Activated gamma-delta T cell treated with anti-CD3 and anti-CD28 coated beads, Interleukin-2, amount 50 U/mL, for 16 hours (primary cell): ENCODE data around the gene ITGA11.
A peak's percentile ranks its signal among the peaks of the same experiment; 100 is the strongest.

Experiments used
- DNase-seq: peaks from one replicate; pipeline ENCODE4 v3.0.0-alpha.2; 2020; ENCODE audit warnings: low read depth

ITGA11 gene

DNA sequence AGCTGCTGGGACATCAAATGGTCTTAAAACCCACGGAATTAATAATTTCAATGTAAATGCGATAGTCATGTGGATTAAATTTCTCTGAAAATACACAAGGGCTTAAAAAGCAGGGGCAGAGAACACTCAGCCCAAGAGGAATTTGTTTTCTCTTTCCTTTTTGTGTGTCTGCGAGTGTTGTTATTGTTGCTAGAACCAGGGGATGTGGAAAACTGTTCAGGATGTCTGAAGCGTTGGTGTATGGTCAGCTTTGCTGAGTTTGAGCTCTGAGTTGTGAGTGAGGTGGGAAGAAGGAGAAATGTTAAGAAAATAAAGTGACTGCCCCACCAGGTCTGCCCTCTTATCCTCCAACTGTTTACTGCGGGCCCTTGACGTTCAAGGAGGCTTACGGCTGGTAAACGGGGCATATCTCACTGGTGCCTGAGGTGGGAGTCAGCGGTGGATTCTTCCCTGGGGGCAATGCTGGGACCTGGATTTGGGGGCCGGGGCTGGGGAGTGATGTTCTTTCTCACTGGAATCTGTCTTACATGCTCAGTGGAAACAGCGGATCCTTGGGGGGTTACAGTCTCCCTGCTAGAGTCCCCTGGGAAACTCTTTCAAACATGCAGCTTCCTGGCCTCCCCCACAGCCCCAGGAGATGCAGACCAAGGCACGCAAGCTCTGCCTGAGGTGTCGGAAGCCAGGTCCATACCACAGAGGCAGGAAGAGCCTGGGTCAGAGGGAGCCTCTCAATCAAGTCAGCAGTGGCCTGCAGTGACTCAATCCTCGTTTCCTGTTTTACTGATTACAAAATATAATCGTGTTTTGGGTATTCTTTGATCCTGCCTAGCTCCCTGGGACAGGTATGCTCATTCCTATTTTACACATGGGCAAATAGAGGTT lies 41.8 kb downstream of the ITGA11 start:
- no peak for DNase-seq

DNA sequence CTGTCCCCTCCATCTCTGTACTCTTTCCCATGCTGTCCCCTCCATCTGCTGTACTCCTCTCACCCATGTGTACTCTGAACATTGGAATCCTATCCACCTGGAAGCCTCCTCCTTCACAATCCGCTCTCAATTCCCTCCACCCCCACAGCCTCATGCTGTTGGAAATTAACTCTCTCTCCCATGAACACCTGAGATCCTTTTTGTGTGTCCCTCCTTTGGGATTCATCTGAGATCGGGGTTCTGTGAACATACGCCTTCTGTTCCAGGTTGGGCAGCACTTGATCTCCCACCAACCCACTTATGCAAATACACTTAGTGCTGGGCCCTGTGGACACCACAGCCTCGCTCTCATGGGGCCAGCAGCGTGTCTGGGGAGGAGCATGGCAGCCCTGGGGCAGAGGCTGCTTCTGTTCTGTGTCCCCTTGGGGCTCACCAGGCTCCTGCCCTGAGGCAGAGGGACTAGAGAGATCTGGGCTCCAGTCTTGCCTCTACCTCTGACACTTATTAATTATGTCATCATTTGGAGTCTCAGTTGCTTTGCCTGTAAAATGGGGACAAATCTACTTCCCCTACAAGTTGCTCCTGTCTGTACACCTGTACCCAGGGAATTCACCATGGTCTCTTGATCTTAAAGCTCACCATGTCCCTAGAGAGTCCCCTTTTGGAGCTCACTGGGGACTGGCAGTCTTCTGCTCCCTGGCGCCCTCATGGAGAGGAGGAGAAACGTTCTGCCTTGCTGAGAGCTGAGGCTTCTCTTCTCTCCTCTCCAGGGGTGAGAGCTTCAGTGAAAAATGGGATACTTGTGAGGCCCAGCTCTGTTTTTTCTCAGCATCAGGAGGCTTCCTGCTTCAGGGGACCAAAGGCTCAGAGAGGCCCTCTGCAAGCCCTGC lies 42.7 kb downstream of the ITGA11 start:
- DNase-seq: no peak

DNA sequence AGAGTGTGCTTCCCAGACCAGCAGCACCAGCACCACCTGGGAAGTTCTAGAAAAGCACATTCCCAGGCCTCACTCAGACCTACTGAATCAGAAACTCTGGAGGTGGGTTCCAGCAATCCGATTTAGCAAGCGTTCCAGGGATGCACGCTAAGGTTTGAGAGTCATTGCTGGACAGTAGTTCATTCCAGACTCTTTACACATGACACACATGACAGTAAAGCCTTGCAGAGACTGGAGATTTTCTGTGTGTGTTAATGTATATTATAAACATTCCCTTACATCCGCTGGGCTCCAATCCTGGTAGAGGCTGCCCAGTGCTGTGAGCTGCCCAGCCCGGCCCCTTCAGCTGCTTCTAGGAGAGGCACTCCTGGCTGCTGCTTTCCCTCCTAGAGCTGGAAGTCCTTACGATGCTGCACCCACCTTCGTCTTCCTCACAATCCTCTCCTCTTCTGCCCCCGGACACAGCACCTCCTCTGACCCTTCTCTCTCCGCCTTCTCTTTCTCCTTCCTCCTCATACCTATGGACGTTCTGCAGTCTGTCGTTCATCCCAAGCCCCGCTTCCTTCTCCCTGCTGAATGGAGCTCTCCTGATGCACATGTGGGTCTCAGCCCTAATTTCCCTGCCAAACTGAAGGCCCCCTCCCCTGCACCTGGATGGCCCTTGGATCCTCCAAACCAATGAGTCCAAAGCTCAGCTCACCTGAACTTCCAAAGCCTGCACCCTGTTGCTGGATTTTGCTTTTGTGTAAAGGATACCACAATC lies 44.4 kb downstream of the ITGA11 start:
- no peak for DNase-seq

DNA sequence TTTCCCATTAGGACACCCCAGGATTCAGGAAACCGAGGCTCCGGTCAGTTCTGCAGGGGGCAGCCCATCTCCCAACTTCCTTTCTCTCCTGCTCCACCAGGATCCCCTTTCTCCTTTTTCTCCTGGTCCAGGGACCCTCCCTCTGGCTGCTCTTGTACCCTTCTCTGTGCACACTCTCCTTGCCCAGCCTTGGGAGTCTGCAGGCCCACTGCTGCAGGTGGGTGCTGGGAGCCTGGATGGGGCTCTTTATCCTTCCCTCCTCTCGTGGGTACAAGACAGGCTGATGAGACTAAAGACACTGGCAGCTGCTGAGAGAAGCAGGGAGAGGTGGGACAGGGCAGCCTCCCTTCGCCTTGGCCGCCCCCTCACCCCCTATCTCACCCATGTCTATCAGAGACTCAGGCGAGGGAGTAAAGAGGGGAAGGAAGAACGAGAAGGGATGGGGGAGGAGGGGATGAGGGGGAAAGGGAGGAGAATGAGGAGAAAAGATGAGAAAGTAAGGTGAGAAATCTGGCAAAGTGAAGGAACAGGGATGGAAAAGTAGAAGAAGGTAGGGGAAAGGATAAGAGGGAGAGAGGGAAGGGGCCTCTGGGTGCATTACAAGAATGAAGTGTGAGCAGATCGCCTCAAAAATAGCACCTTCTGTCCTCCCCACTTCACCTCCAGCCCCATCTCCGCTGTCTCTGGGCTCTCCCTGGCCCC lies 45.2 kb downstream of the ITGA11 start:
- no peak for DNase-seq

DNA sequence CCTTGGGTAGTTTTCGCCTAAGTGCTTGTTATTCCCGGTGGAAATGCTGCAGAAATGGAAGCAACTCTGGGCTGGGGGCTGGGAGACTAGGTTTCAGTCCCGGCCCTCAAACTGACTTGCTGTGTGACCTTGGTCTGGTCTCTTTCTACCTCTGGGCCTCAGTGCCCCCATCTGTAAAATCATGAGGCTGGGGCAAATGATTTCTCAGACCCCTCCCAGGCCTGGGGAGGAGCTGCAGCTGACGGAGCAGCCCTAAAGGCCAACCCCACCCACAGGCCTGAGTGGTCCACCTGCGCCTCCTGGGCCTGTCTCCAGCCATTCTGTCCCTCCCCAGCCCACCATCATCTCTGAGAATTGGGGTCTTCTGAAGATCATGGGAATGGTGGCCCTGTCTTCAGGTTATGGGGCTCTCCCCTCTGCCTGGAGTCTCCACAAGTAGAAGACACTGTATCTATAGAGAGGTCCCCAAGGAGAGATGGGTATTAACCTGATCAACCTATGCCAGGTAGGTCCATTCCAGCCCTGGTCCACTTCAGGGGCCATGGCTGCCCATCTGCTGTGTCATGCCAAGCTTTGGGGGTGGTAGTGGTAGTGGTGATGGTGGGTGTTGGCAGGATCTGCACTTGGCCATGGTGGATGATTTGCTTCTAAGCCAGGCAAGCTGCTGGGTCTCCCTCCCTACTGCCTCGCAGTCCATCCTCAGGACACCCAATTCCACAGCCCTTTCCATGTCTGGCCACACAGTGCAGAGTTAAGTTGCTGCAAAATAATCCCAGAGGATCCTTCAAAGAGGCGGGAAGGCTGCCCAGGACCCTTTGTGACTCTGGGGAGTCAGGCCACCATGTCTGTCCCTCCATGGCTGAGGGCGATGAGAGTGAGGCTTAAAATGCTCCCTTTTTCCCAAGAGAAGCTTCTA lies 46.0 kb downstream of the ITGA11 start:
- DNase-seq: no peak

DNA sequence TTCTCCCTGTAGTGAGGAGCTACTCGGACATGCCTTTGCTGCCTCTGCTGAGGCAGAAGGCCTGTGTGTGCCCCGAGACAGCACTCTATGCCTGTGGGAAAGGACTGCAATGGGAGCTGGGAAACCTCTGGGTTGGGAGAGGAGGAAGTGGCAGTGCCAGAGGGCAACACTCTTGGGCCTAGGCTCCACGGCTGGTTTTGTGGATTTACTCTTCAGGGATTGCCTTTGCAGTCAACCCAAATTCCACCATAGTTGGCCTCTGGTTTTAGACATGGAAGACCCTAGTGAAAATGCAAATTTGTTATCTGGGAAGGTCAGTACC lies 46.8 kb downstream of the ITGA11 start:
- no peak for DNase-seq

DNA sequence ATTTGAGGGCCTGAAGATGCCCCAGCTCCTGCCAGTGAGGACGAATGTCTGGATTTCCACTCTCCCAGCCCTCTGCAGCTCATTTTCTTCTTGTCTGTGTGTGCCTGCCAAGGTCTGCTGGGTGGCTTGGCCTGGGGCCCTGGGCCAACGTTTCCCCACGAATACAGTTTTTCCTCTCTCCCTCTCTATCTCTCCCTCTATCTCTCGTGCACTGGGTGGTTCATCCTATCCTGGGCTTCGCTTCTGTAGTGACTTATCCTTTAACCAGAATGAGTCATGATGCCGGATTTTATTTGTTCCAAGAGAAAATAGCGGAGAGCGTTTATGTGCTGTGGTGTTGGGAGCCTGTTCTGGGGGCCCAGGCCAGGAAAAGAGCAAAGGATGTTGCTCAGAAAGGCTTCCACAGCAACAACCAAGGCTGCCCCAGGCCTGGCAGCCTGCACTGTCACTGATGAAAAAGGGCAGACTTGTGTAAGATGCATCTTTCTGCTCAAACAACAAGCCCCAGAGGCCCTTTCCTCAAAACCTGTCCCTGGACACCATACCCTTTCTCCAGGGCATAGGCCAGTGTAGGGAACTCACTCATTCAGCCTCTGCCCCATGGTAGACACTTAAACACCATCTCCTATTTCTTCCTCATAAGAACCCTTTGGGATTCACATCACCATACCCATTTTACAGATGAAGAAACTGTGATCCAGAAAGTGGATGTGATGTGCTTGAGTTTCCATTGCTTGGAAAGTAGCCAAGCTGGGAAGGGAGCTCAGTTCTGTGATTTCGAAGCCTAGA lies 47.3 kb downstream of the ITGA11 start:
- no peak for DNase-seq

DNA sequence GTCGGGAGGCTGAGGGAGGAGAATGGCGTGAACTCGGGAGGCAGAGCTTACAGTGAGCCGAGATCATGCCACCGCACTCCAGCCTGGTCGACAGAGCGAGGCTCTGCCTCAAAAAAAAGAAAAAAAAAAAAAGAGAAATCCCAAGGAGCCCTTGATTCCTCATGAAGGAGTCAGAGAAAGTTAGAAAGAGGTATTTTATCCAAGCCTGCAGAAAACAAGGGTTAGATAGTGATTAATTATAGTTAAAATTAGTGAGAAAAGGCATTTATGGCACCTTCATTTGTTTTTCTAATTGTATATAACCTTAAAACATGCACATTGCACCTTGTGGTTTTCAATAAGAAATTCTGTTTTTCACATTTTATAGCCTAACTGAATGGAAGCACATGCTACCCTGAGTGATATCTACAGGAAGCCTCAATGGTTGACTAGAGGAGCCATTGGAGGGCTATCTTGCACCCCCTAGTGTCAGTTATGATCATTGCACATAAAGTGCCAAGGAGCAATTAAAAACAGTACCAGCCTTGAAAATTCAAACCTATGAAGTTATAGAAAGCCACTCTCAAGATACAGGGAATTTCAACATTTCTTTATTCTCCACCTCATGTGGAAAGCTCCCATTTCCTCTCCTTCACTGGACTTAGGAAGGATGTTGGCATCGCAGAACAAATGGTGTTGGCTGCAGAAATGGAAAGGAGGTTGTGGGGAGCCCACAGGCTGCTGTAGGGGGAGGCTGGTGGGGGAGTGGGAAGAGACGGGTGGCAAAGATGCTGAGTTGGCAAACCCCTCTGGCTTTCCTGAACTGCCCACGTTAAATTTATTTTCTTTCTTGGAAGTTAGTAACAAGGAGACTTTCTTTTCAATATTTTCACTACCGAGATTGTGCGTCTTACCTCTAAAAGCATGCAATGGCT lies 48.5 kb downstream of the ITGA11 start:
- DNase-seq: peak; percentile 19

DNA sequence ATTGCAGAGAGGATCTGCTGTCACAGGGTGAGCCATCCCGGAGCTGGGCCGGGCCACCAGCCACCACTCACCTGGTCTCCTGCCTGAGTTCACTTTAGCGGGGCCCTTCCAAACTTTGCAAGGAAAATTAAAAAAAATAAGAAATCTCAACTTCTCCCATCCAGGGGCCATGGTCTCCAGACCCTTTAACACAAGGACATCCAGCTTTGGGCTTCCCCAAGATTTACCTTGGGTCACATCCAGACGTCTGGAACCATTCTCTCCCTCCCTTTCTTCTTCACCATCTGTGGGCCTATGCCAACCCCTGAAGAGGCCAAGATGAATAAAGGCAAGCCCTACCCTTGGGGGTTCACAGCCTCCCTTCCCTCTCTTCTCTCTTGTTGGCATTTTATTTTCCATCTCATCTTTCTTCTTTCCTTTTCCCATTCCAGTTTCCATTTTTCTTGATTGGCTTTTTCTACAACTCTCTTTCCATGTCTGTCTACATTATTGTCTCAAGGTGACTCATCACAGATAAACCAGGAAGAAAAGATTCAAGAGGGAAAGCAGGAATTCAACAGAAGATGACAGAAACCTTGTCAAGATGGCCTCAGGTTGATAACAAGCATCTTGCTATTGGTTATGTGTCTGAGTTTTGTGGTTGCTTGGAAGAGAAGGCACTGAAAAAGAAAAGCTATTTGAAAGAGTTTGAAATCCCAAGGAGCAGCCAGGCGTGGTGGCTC lies 49.5 kb downstream of the ITGA11 start:
- no peak for DNase-seq

DNA sequence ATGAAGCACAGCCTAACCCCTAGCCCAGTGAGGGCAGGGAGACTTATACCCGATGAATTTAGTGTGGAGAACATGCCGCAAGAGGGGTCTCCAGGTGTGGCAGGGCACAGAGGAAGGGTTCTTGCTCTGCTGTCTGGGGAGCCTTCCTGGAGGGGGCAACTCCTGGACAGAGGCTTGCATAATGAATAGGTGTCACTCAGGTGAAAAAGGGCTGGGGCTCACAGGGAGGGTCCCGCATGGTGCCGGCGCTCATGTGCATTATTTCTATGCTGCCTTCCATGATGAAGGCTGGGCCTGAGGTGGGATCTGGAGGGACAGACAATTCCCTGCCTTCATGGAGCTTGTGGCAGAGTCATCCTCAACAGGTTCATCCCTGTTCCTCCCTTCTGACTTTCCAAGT lies 51.5 kb downstream of the ITGA11 start:
- DNase-seq: no peak

DNA sequence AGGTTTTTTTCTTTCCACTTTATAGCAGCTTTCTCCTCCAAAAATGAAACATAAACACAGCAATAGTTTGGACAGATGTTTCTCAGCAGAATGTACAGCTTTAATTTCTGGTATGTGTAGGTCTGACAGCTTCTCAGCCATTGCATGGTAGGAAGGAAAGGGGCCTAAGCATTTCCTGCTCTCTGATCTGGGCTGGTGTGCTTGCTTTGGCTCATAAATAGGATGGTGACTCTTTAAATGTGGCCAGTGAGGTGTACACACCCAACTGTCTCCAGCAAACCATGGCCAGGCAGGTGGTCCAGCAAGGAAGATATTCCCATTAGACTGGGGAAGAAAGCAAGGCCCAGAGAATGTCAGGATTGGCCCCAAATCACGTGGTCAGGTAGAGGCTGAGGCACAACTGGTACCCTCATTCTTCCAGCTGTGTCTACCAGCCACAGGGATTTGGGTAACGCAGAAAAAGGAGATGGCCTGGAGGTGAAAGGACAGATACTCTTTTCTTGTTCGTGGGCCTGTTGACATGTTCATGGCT lies 52.1 kb downstream of the ITGA11 start:
- DNase-seq: no peak

DNA sequence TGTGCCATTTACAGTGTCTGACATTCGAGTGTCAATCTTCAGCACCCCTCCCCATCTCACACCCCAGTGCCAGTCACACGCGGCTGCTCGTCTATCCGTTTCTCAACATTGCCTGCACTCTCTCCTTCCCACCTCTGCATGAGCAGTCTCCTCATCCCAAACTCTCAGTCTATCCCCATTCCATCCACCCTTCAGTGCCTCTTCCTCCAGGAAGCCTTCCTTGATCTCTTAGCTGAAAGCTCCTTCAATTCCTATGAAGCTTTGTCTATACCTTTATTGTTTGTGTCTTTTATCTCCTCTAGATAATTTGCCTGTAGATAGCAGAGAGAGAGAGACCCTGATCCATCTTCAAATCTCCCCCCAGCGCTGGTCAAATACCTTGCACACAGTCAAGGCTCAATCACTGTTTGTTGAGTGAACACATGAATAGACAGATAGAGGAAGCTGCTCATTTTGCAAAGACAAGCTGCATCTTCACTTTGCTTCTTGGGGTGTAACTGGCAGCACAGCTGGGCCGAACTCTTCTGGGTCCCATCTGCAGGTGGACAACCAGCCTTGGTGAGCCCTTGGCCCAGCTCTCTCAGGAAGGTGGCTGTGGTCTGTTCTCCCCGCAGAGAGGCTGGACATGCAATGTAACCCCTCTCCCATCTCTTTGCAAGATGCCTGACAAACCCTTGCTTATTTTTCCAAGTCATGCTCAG lies 52.8 kb downstream of the ITGA11 start:
- no peak for DNase-seq

DNA sequence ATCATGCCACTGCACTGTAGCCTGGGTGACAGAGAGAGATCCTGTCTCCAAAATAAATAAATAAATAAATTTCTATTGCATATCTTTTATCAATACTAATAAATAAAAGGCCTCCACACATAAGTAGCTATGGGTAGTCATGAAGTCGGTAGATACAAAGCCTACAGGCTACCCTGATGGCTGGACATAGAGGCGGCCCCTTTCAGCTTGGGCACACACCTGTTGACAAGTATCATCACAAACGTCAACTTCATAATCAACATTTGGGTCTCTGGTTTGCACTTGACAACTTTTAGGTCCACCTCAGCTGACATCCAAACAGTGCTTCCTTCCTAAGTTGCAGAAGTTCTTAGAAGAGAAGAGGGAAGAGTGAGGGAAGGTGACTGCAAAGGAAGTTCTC lies 53.4 kb downstream of the ITGA11 start:
- no peak for DNase-seq

DNA sequence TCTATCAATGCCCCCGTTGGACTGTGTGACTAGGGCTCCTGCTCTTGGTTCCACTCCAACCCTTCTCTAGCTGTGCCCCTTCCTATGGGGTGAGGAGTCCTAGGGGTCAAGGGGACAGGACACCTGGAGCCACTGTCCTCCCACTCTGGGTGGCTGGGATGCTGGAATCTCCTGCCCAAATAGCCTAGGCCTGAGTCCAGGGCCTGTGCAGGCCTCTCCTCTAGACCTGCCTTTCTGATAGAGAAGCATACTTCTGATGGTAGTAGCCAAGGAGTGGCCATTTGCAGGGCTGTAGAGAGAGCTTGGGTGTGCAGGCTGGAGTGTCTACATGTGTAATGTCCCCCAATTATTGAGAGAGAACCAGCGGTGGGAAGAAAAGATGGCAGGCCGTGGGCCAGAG lies 54.2 kb downstream of the ITGA11 start:
- DNase-seq: no peak

DNA sequence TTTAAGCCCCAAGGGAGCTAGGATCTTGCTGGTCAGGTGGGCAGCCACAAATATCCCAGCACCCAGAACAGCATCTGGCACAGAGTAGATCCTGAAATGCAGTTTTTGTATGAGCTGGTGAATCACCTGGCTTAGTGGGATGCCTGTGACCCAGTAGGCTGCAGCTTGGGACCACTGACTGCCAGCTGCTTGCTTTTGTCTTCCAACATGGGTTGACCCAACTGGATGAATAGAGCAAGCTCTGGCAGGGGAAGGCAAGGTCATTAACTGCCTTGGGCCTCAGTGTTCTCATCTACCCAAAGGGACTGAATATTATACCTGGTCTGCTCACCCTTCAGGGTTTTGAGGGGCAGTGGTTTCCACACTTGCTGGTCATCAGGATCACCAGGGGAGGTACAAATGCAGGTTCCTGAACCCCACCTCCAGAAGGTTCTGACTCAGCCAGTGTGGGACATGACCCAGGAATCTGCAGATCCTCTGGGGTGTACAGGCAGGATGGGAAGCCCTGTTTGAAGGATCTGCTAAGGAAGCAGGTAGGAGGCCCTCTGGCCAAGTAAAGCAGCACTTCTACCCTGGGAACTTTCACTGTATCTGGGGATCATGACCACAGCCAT lies 55.4 kb downstream of the ITGA11 start:
- DNase-seq: no peak

DNA sequence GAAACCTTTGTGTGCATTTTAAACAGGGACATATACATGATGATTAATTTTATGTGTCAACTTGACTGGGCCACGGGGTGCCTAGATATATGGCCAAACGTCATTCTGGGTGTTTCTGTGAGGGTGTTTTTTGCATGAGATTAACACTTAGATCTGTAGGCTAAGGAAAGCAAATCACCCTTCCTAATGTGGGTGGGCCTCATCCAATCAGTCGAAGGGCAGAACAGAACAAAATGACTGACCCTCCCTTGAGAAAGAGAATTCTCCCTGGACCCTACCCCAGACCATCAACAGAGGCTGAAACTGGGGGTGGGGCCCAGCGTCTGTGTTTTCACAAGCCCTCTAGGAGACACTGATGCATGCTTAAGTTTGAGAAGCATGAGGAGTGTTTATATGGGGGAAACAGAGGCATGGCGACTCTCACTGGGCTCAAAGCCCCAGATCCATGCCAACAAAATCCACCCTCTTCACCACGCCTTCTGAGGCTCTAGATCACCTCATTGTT lies 56.2 kb downstream of the ITGA11 start:
- DNase-seq: no peak

DNA sequence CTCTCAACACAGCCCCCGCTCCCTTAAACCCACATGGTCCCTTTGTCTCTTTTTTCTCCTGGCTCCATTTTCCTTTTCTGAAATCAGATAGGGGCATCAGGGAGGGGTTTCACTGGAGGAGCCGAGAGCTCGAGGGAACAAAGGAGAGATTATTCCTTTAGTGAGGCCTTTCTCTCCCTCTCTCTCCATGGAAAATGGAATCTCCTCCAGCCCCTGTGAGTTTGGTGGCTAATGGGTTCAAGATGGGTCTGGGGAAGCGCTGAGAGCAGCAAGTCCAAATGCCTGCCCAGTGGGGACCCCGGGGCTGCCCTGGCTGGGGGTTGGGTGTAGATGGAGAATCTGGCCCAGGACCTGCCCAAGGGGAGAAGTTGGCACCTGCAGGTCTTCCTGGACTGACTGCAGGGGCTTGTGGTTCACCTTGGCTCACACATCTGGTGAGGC lies 56.8 kb downstream of the ITGA11 start:
- no peak for DNase-seq
